Stimulated activated naive CD4-positive, alpha-beta T cell (primary cell): ENCODE data around the gene TMEM154.
"Not testable (repeated sequence)": the region's sequence is repeated elsewhere in the genome, so short reads cannot be mapped to it uniquely, and the experiment has no call there.

Experiments used
- DNase-seq, 6 experiments: peaks; one replicate each; lab custom pipeline; 2025; lab: John Stamatoyannopoulos, UW

The TMEM154 gene

GRCh38 chr4:152667781-152668180, 12.0 kb downstream of the TMEM154 start:
- DNase-seq = no peak

- DNase-seq = no peak
These were observed 12.9 kb downstream of the TMEM154 start for GRCh38 chr4:152666946-152667345.

DNA sequence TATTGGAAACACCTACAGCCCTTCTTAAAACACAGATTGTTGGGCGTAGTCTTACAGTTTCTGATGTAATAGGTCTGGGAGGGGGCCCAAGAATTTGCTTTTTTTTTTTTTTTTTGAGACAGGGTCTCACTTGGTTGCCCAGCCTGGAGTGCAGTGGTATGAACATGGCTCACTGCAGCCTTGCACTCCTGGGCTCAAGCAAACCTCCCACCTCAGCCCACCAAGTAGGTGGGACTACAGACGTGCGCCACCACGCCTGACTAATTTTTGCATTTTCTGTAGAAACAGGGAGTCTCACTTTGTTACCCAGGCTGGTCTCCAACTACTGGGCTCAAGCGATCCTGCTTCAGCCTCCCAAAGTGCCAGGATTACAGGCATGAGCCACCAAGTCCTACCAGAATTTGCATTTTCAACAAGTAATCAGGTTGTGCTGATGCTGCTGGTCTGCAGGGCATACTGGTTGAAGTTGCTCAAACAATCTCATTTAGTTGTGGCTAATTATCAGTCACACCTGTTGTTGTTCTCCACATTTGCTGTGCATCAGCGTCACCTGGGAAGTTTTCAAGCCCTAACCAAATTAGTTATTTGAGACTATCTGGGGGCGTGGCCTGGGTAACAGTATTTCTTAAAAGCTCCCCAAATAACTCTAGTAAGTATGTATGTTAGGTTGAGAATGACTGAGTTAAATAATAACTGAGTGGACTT, 14.0 kb downstream of the TMEM154 start:
- no peak for DNase-seq

GRCh38 chr4:152664067-152664378, 15.8 kb downstream of the TMEM154 start:
- not testable (repeated sequence) for DNase-seq

DNA sequence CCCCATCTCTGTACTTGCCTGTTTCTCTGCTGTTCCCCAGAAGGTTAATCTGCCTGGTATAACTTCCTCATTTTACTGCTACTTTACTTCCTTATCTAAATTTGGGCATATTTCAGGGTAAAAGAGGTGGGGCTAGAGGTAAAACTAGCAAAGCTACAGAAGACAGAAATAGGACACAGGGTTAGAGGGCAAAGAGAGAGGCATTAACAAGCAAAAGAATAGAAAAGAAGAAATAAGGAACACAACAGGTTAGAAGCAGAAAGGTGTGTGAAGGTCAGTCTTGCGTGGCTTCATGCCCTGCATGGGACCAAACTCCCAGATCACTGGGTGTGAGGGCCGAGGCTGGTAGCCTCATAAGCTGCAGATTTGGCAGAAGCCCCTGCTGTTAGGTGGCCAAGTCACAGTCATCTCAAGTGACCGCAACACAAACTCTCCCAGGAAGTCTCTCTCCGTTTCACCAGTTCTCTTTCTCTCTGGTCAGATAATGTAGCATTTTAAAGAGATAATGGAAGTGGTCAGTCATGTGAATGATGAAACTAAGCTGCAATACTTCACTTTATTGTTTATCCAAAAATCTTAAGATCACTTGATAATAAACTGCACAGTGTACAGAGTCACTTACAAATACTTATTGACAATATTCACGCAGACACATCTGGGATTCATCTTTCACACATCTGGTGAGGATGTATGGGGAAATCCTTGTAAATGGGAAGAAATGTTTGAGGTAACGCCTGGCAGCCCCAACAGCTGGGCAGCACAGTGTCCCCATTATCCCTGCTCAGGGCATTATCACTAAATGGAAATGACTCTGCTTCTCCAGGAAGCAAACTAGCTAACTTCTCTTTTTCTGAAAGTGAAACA, 16.4 kb downstream of the TMEM154 start:
- DNase-seq = no peak

DNA sequence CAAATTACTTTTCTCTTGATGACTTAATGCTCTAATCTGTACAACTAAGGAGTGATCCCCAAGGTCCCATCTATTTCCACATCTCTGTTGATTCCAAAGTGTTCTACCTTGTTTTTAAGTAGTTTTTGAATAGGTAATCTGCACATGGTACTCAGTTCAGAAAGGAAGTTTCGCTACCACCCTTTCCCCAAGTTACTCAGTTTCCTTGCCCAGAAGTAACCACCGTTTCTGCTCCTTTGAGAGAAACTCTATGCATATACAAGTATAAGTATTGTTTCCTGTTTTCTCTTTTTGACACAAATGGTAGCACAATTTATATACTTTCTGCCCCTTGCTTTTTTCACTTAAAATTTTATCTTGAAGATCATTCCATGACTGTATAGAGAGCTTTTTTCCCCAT, 18.1 kb downstream of the TMEM154 start:
- no peak for DNase-seq

DNA sequence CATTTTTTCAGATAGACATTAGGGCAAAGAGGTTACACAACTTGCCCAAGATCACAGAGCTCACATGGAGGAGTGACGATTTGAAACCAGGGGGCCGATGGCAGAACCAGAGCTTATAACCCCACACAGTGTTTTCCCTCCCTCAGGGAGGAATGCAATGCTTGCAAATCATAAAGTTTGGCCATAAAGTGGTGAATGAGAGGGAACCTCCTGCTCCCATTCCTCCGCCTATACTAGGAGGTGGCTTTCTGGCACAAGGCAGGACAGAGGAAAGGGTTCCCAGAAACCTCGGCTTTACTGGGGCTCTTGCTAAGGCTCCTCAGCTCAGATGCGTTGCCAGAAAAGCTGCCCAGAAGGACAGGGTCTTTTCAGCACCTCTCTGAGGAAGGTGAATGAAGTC, 19.3 kb downstream of the TMEM154 start:
- DNase-seq = no peak

DNA sequence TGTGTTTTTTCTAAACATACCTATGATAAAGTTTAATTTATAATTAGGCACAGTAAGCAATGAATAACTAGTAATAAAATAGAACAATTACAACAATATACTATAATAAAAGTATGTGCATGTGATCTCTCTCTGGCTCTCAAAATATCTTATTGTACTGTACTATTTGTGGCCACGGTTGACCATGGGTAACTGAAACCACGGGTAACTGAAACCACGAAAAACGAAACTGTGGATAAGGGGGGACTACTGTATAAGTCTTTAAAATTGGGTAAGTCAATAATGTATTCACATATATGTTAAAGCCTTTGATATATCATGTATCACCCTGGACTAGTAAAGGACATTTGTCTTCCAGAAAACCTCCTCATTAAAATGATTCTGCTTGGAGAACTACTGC, 20.0 kb downstream of the TMEM154 start:
- no peak for DNase-seq

DNA sequence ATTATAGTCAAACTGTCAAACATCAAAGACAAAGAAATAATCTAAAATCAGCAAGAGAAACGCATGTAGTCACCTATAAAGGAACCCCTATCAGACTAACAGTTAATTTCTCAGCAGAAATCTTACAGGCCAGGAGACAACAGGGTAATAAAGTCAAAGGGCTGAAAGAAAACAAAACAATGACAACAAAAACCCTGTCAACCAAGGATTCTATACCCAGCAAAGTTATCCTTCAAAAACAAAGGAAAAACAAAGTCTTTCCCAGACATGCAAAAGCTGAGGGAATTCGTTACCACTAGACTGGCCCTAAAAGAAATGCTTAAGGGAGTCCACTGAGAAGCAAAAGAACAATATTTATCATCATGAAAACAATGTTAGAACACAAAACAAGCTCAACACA, 22.1 kb downstream of the TMEM154 start:
- no peak for DNase-seq

- no peak for DNase-seq
These were observed 24.3 kb downstream of the TMEM154 start for GRCh38 chr4:152655272-152656129.

GRCh38 chr4:152652102-152652501, 27.7 kb downstream of the TMEM154 start:
- no peak for DNase-seq

DNA sequence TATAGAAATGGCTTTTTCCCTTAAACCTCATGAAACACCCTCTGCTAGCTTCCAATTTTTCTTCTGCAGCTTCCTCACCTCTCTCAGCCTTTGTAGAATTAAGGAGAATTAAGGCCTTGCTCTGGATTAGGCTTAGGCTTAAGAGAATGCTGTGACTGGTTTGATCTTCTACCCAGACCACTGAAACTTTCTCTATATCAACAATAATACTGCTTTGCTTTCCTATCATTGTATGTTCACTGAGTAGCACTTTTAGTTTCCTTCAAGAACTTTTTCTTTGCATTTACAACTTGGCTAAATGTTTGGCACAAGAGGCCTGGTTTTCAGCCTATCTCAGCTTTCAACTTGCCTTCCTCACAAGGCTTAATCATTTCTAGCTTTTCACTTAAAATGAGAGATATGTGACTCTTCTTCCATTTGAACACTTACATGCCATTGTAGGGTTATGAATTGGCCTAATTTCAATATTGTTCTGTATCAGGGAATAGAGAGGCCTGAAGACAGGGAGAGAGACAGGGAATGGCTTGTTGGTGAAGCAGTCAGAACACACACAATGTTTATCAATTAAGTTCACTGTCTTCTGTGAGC, 28.2 kb downstream of the TMEM154 start:
- no peak for DNase-seq

DNA sequence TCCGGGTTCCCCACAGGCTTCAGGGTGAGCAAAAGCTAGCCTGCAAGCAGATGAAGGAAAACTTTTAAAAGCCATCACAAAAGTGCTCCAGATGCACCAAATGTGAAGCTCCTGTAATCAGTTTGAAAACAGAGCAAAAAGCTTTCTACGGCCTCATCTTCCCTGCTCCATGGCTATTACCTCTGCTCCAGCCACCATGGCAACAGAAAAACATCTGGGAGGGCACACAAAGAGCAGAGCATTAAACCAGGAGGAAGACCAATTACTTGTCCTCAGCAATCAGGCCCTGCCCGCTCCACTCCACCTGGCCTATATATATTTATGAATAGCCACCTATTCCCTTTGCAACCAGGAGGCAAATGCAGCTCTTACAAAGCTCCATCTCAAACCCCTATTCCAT, 33.6 kb downstream of the TMEM154 start:
- no peak for DNase-seq

DNA sequence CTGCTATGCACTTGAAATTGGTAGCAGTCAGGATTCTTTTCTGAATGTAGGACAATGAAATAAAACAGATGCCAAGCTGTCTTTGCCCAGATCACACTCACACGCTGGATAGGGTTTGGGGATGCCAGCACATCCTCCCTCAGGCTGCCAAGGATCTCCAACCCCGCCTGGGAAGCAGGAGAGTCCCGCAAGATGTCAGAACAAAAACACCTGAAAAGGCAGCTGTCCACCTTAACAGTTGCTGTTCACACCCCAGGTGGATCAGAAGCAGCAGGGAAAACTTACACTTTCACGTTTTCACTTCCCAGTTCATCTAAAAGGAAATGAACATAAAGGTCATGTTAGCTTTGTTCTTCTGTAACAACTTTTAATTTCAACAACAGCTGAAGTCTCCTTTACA, 35.7 kb downstream of the TMEM154 start:
- no peak for DNase-seq

GRCh38 chr4:152643153-152644035, 36.4 kb downstream of the TMEM154 start:
- DNase-seq = no peak

- DNase-seq = peak in 2 of 6 experiments; percentile 27 to 54
These were observed 39.5 kb downstream of the TMEM154 start for GRCh38 chr4:152640058-152640921.

DNA sequence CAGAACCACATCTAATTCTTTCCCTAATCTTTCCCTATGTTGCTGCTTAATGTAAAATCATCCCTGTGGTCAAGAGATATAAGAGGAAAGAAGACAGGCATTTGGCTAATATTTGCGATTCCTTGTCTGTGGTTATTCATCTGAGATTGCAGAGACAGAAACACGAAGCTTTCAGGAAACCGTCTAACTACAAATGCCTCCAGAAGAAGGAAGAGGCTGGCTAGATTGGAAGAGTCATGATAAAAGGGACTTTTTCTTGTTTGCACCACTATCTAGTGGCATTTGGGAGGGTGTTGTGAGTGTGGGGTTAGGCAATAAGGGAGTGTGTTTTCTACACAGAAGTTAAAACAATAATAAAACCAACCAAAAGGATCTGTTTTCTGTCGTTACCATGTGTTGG, 43.9 kb downstream of the TMEM154 start:
- DNase-seq = no peak

DNA sequence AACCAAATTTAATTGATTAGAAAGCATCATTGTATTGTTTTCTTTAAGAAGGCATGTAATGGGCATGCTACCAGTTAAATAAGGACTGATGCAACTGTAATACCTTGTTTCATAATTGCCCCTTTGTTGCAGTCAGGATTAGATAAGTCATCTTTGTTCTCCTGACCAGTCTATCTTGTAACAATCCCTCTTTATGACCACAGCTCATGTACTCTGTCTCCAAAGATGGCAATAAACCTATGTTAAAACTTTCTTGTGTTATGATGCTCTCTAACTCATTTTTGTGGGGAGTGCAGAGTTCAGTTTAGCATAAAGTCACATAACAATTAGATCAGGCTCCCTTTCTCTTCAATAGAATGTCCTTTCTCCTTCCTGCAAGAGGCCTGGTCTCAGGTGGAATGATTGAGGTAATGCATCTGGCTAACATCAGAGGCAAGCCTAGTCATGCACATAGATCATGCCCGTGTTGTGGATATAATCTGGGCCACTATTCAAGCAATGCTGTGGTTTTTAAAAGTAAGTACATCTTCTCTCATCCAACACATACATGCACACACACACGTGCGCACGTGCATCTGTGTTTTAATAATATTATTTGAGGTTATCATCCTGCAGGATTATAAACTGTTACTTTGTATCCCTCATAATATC, 45.6 kb downstream of the TMEM154 start:
- no peak for DNase-seq

DNA sequence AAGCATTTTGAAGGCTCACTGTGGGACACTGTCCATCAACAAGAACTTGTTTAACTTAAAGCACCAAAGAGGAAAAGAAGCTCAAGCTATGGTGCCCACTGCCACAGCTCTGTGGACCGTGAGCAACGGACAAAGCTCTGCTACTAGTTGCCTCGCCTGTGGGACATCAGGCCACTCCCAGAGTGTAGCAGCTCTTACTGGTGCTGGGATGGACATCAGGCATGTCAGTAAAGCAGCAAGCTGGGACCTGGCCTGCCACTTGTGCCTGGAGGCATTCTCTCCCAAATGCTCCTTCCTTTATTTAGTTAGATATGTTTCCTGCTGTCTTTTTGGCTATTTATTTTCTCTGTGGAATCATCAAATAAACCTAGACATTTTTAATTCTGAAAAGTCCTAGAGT, 46.7 kb downstream of the TMEM154 start:
- no peak for DNase-seq

DNA sequence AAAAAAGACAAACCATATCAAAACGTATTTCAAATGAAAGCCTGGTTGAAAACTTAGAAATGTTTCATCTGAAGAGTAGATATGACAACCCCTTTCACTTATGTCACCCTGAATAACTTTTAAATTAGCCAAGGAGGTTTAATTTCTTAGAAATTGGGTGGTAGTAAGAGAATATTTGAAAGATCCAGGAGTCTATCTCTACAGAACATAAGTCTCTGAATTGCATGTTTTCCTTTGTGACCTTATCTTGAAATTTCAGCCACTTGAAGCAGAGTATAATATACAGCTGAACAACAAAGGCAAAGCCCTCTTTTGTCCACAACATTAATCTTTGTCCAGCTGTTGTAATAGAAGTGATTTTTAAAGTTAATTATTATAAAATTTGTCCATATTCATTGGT, 49.5 kb downstream of the TMEM154 start:
- DNase-seq = no peak
